Activated CD4-positive, alpha-beta memory T cell treated with anti-CD3 and anti-CD28 coated beads, Interleukin-2, amount 10 ng/mL, durations not matched to agents 7 days and 5 days (primary cell): ENCODE results near the gene SPATA46. TPM values are rescaled to one million over a fixed set of nuclear protein-coding genes. Genes with fewer than 3 reads are reported as not detected.

ENCODE experiments used
- CTCF ChIA-PET: fragments of 350-600 bp; sonication (Branson Sonifier 250); formaldehyde crosslinking; loops from one replicate; lab custom pipeline; 2021; ENCODE audit warnings: antibody characterized with exemption, inconsistent platforms; lab: Charles Lee
- POLR2A ChIA-PET: fragments of 350-600 bp; sonication (Branson Sonifier 250); formaldehyde crosslinking; loops from one replicate; lab custom pipeline; 2021; ENCODE audit warnings: antibody characterized with exemption; lab: Charles Lee
- DNase-seq: peaks from one replicate; pipeline ENCODE4 v3.0.0-alpha.2; 2020
- H3K27ac Mint-ChIP-seq: one replicate; pipeline ENCODE4 v1.8.0; 2021; ENCODE audit warnings: mild to moderate bottlenecking, mixed read lengths
- H3K27me3 Mint-ChIP-seq: one replicate; pipeline ENCODE4 v1.8.0; 2021; ENCODE audit warnings: mixed read lengths
- H3K36me3 Mint-ChIP-seq: one replicate; pipeline ENCODE4 v1.8.0; 2021; ENCODE audit warnings: low read depth, mixed read lengths
- H3K4me1 Mint-ChIP-seq: one replicate; pipeline ENCODE4 v1.8.0; 2021; ENCODE audit warnings: mixed read lengths
- H3K4me3 Mint-ChIP-seq: one replicate; pipeline ENCODE4 v1.8.0; 2021; ENCODE audit warnings: mild to moderate bottlenecking, mixed read lengths
- H3K9me3 Mint-ChIP-seq: one replicate; pipeline ENCODE4 v1.8.0; 2021; ENCODE audit warnings: mixed read lengths
- total RNA-seq, 2 experiments: library from RNA; stranded (reverse); gene quantifications; one replicate each; pipeline ENCODE4 v1.2.3, GENCODE V29; 2021

SPATA46 gene
- total RNA-seq, 2 experiments from 2014 or later = not detected

GRCh38 chr1:162404550-162405160 lies 28.0 kb upstream of the SPATA46 start:
- no peak for DNase-seq
- no peaks in the 10 kb centered on the region for H3K9me3 Mint-ChIP-seq
- no peak overlapping the region for H3K4me3 Mint-ChIP-seq
- no peaks in the 10 kb centered on the region for H3K36me3 Mint-ChIP-seq
- H3K27ac Mint-ChIP-seq = no peak overlapping the region
- peaks cover 18% of the 10 kb centered on the region for H3K27me3 Mint-ChIP-seq
- ChIA-PET POLR2A (no interaction called here), CTCF (no interaction called here)
- no peaks in the 10 kb centered on the region for H3K4me1 Mint-ChIP-seq

GRCh38 chr1:162400790-162401355 lies 24.2 kb upstream of the SPATA46 start:
- Mint-ChIP-seq H3K36me3 (no peaks in the 10 kb centered on the region), H3K27me3 (peaks cover 40% of the 10 kb centered on the region), H3K9me3 (no peaks in the 10 kb centered on the region), H3K27ac (no peak overlapping the region), H3K4me1 (no peaks in the 10 kb centered on the region), H3K4me3 (no peak overlapping the region)
- no peak for DNase-seq
- POLR2A ChIA-PET = no interaction called here
- CTCF ChIA-PET = interaction anchor here (1.2 kb wide), 1 partner anchor 212 kb away, joined by 3 read pairs; no protein-coding TSS in a partner anchor

GRCh38 chr1:162398999-162399580 lies 22.4 kb upstream of the SPATA46 start:
- Mint-ChIP-seq H3K27me3 (peaks cover 36% of the 10 kb centered on the region), H3K27ac (no peak overlapping the region), H3K4me1 (no peaks in the 10 kb centered on the region), H3K9me3 (no peaks in the 10 kb centered on the region), H3K36me3 (no peaks in the 10 kb centered on the region), H3K4me3 (no peak overlapping the region)
- DNase-seq = no peak
- CTCF ChIA-PET = interaction anchor here (1.0 to 1.4 kb wide), 2 partner anchors 8 to 343 kb away, joined by 3 to 5 read pairs; no protein-coding TSS in a partner anchor
- POLR2A ChIA-PET = no interaction called here

GRCh38 chr1:162397943-162398560 lies 21.4 kb upstream of the SPATA46 start:
- ChIA-PET CTCF (no interaction called here), POLR2A (no interaction called here)
- Mint-ChIP-seq H3K36me3 (no peaks in the 10 kb centered on the region), H3K27ac (no peak overlapping the region), H3K4me3 (no peak overlapping the region), H3K4me1 (no peaks in the 10 kb centered on the region), H3K27me3 (peaks cover 36% of the 10 kb centered on the region), H3K9me3 (no peaks in the 10 kb centered on the region)
- no peak for DNase-seq

GRCh38 chr1:162397039-162397448 lies 20.4 kb upstream of the SPATA46 start:
- no peaks in the 10 kb centered on the region for H3K4me1 Mint-ChIP-seq
- CTCF ChIA-PET = no interaction called here

GRCh38 chr1:162396201-162396906 lies 19.7 kb upstream of the SPATA46 start:
- no peak for DNase-seq
- H3K4me1 Mint-ChIP-seq = no peaks in the 10 kb centered on the region
- POLR2A ChIA-PET = no interaction called here
- no peaks in the 10 kb centered on the region for H3K9me3 Mint-ChIP-seq
- CTCF ChIA-PET = no interaction called here
- H3K4me3 Mint-ChIP-seq = no peak overlapping the region
- peaks cover 36% of the 10 kb centered on the region for H3K27me3 Mint-ChIP-seq
- no peaks in the 10 kb centered on the region for H3K36me3 Mint-ChIP-seq
- H3K27ac Mint-ChIP-seq = no peak overlapping the region

More at GRCh38 chr1:162397039-162397448, 20.4 kb upstream of the SPATA46 start:
- Mint-ChIP-seq H3K4me3 (no peak overlapping the region), H3K27ac (no peak overlapping the region), H3K27me3 (peaks cover 36% of the 10 kb centered on the region), H3K36me3 (no peaks in the 10 kb centered on the region), H3K9me3 (no peaks in the 10 kb centered on the region)
- no peak for DNase-seq
- POLR2A ChIA-PET = no interaction called here

GRCh38 chr1:162391790-162392563 lies 15.3 kb upstream of the SPATA46 start:
- peaks cover 29% of the 10 kb centered on the region for H3K27me3 Mint-ChIP-seq
- H3K36me3 Mint-ChIP-seq = no peaks in the 10 kb centered on the region
- POLR2A ChIA-PET = no interaction called here
- DNase-seq = no peak
- H3K4me1 Mint-ChIP-seq = peaks cover 3% of the 10 kb centered on the region
- H3K27ac Mint-ChIP-seq = no peak overlapping the region
- CTCF ChIA-PET = interaction anchor here (1.1 to 1.4 kb wide), 4 partner anchors 8 to 599 kb away, joined by 3 to 6 read pairs (median 4); no protein-coding TSS in a partner anchor
- H3K4me3 Mint-ChIP-seq = no peak overlapping the region
- H3K9me3 Mint-ChIP-seq = no peaks in the 10 kb centered on the region

GRCh38 chr1:162390396-162391185 lies 13.9 kb upstream of the SPATA46 start:
- Mint-ChIP-seq H3K4me3 (no peak overlapping the region), H3K36me3 (no peaks in the 10 kb centered on the region), H3K27ac (no peak overlapping the region), H3K4me1 (peaks cover 3% of the 10 kb centered on the region), H3K9me3 (no peaks in the 10 kb centered on the region), H3K27me3 (peaks cover 17% of the 10 kb centered on the region)
- ChIA-PET CTCF (interaction anchor here (1.4 kb wide), 2 partner anchors 9 to 598 kb away, joined by 3 to 5 read pairs; no protein-coding TSS in a partner anchor), POLR2A (no interaction called here)
- no peak for DNase-seq

GRCh38 chr1:162389971-162390370 lies 13.3 kb upstream of the SPATA46 start:
- Mint-ChIP-seq H3K9me3 (no peaks in the 10 kb centered on the region), H3K27ac (no peak overlapping the region), H3K27me3 (peaks cover 17% of the 10 kb centered on the region), H3K4me1 (peaks cover 3% of the 10 kb centered on the region), H3K4me3 (no peak overlapping the region), H3K36me3 (no peaks in the 10 kb centered on the region)
- DNase-seq = no peak
- POLR2A ChIA-PET = no interaction called here
- CTCF ChIA-PET = no interaction called here

- POLR2A ChIA-PET = interaction anchor here (0.6 kb wide), 1 partner anchor 427 kb away, joined by 3 read pairs; no protein-coding TSS in a partner anchor
Measured at GRCh38 chr1:162389021-162389818, 12.6 kb upstream of the SPATA46 start.

GRCh38 chr1:162388615-162389014 lies 12.0 kb upstream of the SPATA46 start:
- no peaks in the 10 kb centered on the region for H3K36me3 Mint-ChIP-seq
- DNase-seq = no peak
- peaks cover 3% of the 10 kb centered on the region for H3K4me1 Mint-ChIP-seq
- ChIA-PET POLR2A (no interaction called here), CTCF (no interaction called here)
- H3K9me3 Mint-ChIP-seq = no peaks in the 10 kb centered on the region
- peaks cover 17% of the 10 kb centered on the region for H3K27me3 Mint-ChIP-seq
- H3K4me3 Mint-ChIP-seq = no peak overlapping the region
- H3K27ac Mint-ChIP-seq = no peak overlapping the region

More at GRCh38 chr1:162389021-162389818, 12.6 kb upstream of the SPATA46 start:
- Mint-ChIP-seq H3K27me3 (peaks cover 17% of the 10 kb centered on the region), H3K27ac (no peak overlapping the region), H3K36me3 (no peaks in the 10 kb centered on the region), H3K4me1 (peaks cover 3% of the 10 kb centered on the region), H3K4me3 (no peak overlapping the region), H3K9me3 (no peaks in the 10 kb centered on the region)
- no peak for DNase-seq
- CTCF ChIA-PET = no interaction called here
